OCI-LY1 (cell line): Measurements from ENCODE around the gene LMOD1.

Experiments
- H2AFZ ChIP-seq: fragments of 200-600 bp; sonication (generic), shearing (Covaris generic); 2 replicates; pipeline ENCODE4 v1.6.0; 2014; ENCODE audit warnings: antibody characterized with exemption, mild to moderate bottlenecking, low read length
- H3F3A ChIP-seq: fragments of 200-600 bp; sonication (generic), shearing (Covaris generic); 2 replicates; pipeline ENCODE4 v1.6.0; 2014; ENCODE audit warnings: mild to moderate bottlenecking, antibody characterized with exemption, low read length, moderate library complexity; ENCODE audit not compliant: insufficient read depth
- H3K27ac ChIP-seq: fragments of 200-600 bp; sonication (generic); 2 replicates; pipeline ENCODE4 v1.5.1; 2014; ENCODE audit warnings: low read length, mixed run types, mild to moderate bottlenecking, low read depth; ENCODE audit not compliant: poor library complexity, severe bottlenecking
- H3K27me3 ChIP-seq: fragments of 200-600 bp; sonication (generic); 2 replicates; pipeline ENCODE4 v1.6.0; 2014; ENCODE audit warnings: antibody characterized with exemption, mild to moderate bottlenecking, low read length, moderate library complexity; ENCODE audit not compliant: insufficient read depth
- H3K36me3 ChIP-seq: fragments of 200-600 bp; sonication (generic); 2 replicates; pipeline ENCODE4 v1.6.1; 2014; ENCODE audit warnings: mild to moderate bottlenecking, antibody characterized with exemption, low read length, moderate library complexity, mixed read lengths; ENCODE audit not compliant: insufficient read depth
- H3K4me1 ChIP-seq: fragments of 200-600 bp; sonication (generic); 2 replicates; pipeline ENCODE4 v1.5.1; 2014; ENCODE audit warnings: mild to moderate bottlenecking, low read length, moderate library complexity; ENCODE audit not compliant: insufficient read depth, severe bottlenecking
- H3K4me2 ChIP-seq: fragments of 200-600 bp; sonication (generic), shearing (Covaris generic); 2 replicates; pipeline ENCODE4 v1.6.1; 2014; ENCODE audit warnings: low read length
- H3K4me3 ChIP-seq: fragments of 200-600 bp; sonication (generic); 2 replicates; pipeline ENCODE4 v1.5.1; 2014; ENCODE audit warnings: low read length, low read depth, mild to moderate bottlenecking, mixed read lengths; ENCODE audit not compliant: poor library complexity, severe bottlenecking
- H3K79me2 ChIP-seq: fragments of 200-600 bp; shearing (Covaris generic); 2 replicates; pipeline ENCODE4 v1.6.1; 2016; ENCODE audit warnings: mixed run types, low read length, mixed read lengths; ENCODE audit not compliant: insufficient read depth
- H3K9ac ChIP-seq: fragments of 200-600 bp; sonication (generic), shearing (Covaris generic); 2 replicates; pipeline ENCODE4 v1.6.1; 2014; ENCODE audit warnings: mild to moderate bottlenecking, low read length, mixed read lengths
- H3K9me2 ChIP-seq: fragments of 200-600 bp; sonication (generic), shearing (Covaris generic); 2 replicates; pipeline ENCODE4 v1.6.1; 2014; ENCODE audit warnings: low read depth, mild to moderate bottlenecking, low read length, mixed read lengths
- H3K9me3 ChIP-seq: fragments of 200-600 bp; shearing (Covaris generic); 2 replicates; pipeline ENCODE4 v1.6.1; 2014; ENCODE audit warnings: low read length, mixed read lengths
- H4K20me1 ChIP-seq: fragments of 200-600 bp; sonication (generic), shearing (Covaris generic); 2 replicates; pipeline ENCODE4 v1.6.0; 2016; ENCODE audit warnings: mild to moderate bottlenecking, low read length; ENCODE audit not compliant: insufficient read depth
- EZH2 ChIP-seq: fragments of 200-600 bp; sonication (generic), shearing (Covaris generic); IDR thresholded peaks from 2 replicates; pipeline ENCODE4 v1.8.0; 2017; ENCODE audit warnings: borderline replicate concordance, mixed run types, mild to moderate bottlenecking, antibody characterized with exemption, low read length, moderate library complexity, mixed read lengths
- TF ChIP-seq, protein P1 (sequence below): fragments of 200-600 bp; sonication (generic), shearing (Covaris generic); IDR thresholded peaks from 2 replicates; pipeline ENCODE4 v1.5.1; 2017; ENCODE audit warnings: mild to moderate bottlenecking, antibody characterized with exemption, low read length, moderate library complexity, mixed read lengths

Gene LMOD1

DNA sequence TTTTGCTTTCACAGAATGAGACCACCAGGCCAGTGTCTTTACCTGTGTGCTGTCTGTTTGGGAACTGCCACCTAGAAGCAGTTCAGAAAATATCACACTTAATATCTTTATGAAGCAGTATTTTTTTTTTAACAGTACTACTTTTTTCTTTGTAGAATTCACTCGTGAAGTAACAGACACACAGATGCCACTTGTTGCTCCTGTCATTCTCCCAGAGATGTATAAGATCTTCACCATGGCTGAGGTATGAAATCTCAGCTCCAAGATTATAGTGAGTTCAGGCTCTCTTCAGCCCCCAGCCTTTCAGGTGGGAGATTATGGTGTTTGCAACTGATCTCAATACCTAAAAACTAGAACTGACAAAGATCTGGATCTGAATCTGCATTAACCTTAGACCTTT is 94.4 kb downstream of the LMOD1 start:
- Histone ChIP-seq H4K20me1 (0 out of 2 replicates have a peak, but pooled peaks cover 3% of the 10 kb centered on the region), H2AFZ (no peak overlapping the region), H3K36me3 (peaks cover 96% of the 10 kb centered on the region), H3F3A (no peaks in the 10 kb centered on the region), H3K27ac (no peak overlapping the region), H3K9ac (no peak overlapping the region), H3K9me3 (no peaks in the 10 kb centered on the region), H3K27me3 (no peaks in the 10 kb centered on the region), H3K4me1 (no peaks in the 10 kb centered on the region), H3K79me2 (no peaks in the 10 kb centered on the region; the same call in 1 of the 2 replicates), H3K9me2 (no peaks in the 10 kb centered on the region), H3K4me2 (no peak overlapping the region), H3K4me3 (no peak overlapping the region)
- no peak for TF ChIP-seq EZH2
- TF ChIP-seq, protein P1, sequence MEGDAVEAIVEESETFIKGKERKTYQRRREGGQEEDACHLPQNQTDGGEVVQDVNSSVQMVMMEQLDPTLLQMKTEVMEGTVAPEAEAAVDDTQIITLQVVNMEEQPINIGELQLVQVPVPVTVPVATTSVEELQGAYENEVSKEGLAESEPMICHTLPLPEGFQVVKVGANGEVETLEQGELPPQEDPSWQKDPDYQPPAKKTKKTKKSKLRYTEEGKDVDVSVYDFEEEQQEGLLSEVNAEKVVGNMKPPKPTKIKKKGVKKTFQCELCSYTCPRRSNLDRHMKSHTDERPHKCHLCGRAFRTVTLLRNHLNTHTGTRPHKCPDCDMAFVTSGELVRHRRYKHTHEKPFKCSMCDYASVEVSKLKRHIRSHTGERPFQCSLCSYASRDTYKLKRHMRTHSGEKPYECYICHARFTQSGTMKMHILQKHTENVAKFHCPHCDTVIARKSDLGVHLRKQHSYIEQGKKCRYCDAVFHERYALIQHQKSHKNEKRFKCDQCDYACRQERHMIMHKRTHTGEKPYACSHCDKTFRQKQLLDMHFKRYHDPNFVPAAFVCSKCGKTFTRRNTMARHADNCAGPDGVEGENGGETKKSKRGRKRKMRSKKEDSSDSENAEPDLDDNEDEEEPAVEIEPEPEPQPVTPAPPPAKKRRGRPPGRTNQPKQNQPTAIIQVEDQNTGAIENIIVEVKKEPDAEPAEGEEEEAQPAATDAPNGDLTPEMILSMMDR = no peak

DNA sequence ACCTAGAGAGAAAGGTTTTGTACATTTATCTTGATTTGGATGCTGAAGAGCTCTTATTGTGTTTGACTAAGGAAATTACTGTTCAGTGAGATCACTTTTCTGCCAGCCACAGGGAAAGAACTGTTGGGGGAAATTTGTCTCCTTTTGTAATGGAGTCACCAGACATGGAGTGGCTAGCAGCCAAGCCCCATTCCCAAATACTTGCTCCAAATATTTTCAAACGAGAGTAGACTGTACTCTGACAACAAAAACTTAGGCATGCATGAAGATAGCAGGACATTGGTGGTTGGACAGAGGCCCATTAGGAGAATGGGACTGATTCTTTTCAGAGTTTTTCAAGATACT is 96.3 kb downstream of the LMOD1 start:
- no peaks in the 10 kb centered on the region for H3K4me1 ChIP-seq
- no peak overlapping the region for H3K27ac ChIP-seq
- H4K20me1 ChIP-seq = 0 out of 2 replicates have a peak, but pooled peaks cover 3% of the 10 kb centered on the region
- H3K4me2 ChIP-seq = no peak overlapping the region
- H3F3A ChIP-seq = no peaks in the 10 kb centered on the region
- TF ChIP-seq EZH2 = no peak
- TF ChIP-seq, protein P1 = no peak
- H3K9me3 ChIP-seq = no peaks in the 10 kb centered on the region
- no peaks in the 10 kb centered on the region for H3K27me3 ChIP-seq
- no peaks in the 10 kb centered on the region for H3K9me2 ChIP-seq
- peaks cover 13% of the 10 kb centered on the region for H3K79me2 ChIP-seq
- H2AFZ ChIP-seq = no peak overlapping the region
- no peak overlapping the region for H3K9ac ChIP-seq
- H3K4me3 ChIP-seq = no peak overlapping the region
- H3K36me3 ChIP-seq = peaks cover 79% of the 10 kb centered on the region

DNA sequence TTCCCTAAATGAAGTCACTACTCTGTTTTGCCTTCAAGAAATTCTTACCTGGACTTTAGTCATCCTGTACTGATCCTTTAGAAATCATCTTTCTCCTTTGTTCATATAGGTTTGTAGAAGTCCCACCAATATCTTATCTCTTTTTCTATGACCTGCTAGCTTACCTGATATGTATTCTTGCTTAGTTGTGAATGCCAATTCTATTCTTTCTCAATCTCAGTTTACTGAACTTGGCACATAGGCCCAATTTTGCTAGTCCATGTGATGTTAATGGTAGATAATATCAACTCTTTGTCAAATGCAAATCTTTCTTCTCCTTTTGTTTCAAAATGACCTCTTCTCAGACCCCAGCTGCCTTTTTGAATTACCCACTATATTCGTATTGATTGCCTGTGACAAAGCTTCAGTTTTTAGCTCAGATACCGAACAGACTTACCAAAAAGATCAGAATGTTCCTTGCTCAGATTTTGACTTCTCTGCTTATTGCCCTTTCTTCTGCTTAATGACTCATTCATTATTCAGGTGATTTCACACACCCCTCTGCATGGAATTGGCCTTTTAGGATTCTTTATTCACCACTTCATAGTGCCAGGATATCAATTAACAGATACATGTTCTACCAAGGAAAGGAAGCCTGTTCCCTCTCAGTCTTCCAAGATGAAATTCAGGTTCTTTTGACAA is 96.8 kb downstream of the LMOD1 start:
- Histone ChIP-seq H3K27me3 (no peaks in the 10 kb centered on the region), H3K79me2 (peaks cover 18% of the 10 kb centered on the region), H3K9ac (no peak overlapping the region), H3K27ac (no peak overlapping the region), H3K4me2 (no peak overlapping the region), H4K20me1 (0 out of 2 replicates have a peak, but pooled peaks cover 3% of the 10 kb centered on the region), H3K9me3 (no peaks in the 10 kb centered on the region), H3K36me3 (peaks cover 74% of the 10 kb centered on the region), H3F3A (no peaks in the 10 kb centered on the region), H3K4me1 (no peaks in the 10 kb centered on the region), H2AFZ (no peak overlapping the region), H3K9me2 (no peaks in the 10 kb centered on the region), H3K4me3 (no peak overlapping the region)
- TF ChIP-seq, protein P1 = no peak
- no peak for TF ChIP-seq EZH2
